Activated CD8-positive, alpha-beta T cell treated with anti-CD3 and anti-CD28 coated beads for 36 hours (primary cell): ENCODE results near the gene LY6G6D. TPM values are rescaled to one million over a fixed set of nuclear protein-coding genes. Genes with fewer than 3 reads are reported as not detected.

ENCODE experiments used
- ATAC-seq: fragments of 200-7000 bp; cut with Tn5 transposase; one replicate; pipeline ENCODE4 v1.10.0; 2021; ENCODE audit warnings: mild to moderate bottlenecking, moderate library complexity
- CTCF ChIA-PET: fragments of 350-600 bp; sonication (Branson Sonifier 250); formaldehyde crosslinking; loops from one replicate; lab custom pipeline; 2021; ENCODE audit warnings: antibody characterized with exemption; lab: Charles Lee
- POLR2A ChIA-PET: fragments of 350-600 bp; sonication (Branson Sonifier 250); formaldehyde crosslinking; loops from one replicate; lab custom pipeline; 2021; ENCODE audit warnings: antibody characterized with exemption; lab: Charles Lee
- DNase-seq: peaks from one replicate; pipeline ENCODE4 v3.0.0-alpha.2; 2020
- H3K27ac Mint-ChIP-seq: one replicate; pipeline ENCODE4 v1.8.0; 2021; ENCODE audit warnings: mild to moderate bottlenecking, mixed read lengths
- H3K27me3 Mint-ChIP-seq: one replicate; pipeline ENCODE4 v1.8.0; 2021; ENCODE audit warnings: mixed read lengths
- H3K36me3 Mint-ChIP-seq: one replicate; pipeline ENCODE4 v1.8.0; 2021; ENCODE audit warnings: low read depth, mixed read lengths
- H3K4me1 Mint-ChIP-seq: one replicate; pipeline ENCODE4 v1.8.0; 2021; ENCODE audit warnings: low read depth, mixed read lengths
- H3K4me3 Mint-ChIP-seq: one replicate; pipeline ENCODE4 v1.8.0; 2021; ENCODE audit warnings: mild to moderate bottlenecking, moderate library complexity, mixed read lengths
- H3K9me3 Mint-ChIP-seq: one replicate; pipeline ENCODE4 v1.8.0; 2021; ENCODE audit warnings: mixed read lengths
- intact Hi-C: fragments of 100-400 bp; cut with micrococcal nuclease; formaldehyde crosslinking; loops from one replicate; pipeline ENCODE4 v1.10.0; 2022
- total RNA-seq, 2 experiments: library from RNA; stranded (reverse); gene quantifications; one replicate each; pipeline ENCODE4 v1.2.3, GENCODE V29; 2021
- TF ChIP-seq, protein P1 (sequence below): fragments of 200-600 bp; IDR thresholded peaks from one replicate; pipeline ENCODE4 v1.8.0; 2022; ENCODE audit warnings: antibody characterized with exemption, mild to moderate bottlenecking

Gene LY6G6D
- total RNA-seq, 2 experiments from 2014 or later, result not detected

- no peaks in the 10 kb centered on the region for H3K9me3 Mint-ChIP-seq
- ATAC-seq (no peak), DNase-seq (no peak)
- no peak overlapping the region for H3K4me3 Mint-ChIP-seq
- no peak overlapping the region for H3K27ac Mint-ChIP-seq
- peaks cover 18% of the 10 kb centered on the region for H3K36me3 Mint-ChIP-seq
- intact Hi-C loops, result no loop called here
- peaks cover 9% of the 10 kb centered on the region for H3K4me1 Mint-ChIP-seq
- TF ChIP-seq, protein P1, sequence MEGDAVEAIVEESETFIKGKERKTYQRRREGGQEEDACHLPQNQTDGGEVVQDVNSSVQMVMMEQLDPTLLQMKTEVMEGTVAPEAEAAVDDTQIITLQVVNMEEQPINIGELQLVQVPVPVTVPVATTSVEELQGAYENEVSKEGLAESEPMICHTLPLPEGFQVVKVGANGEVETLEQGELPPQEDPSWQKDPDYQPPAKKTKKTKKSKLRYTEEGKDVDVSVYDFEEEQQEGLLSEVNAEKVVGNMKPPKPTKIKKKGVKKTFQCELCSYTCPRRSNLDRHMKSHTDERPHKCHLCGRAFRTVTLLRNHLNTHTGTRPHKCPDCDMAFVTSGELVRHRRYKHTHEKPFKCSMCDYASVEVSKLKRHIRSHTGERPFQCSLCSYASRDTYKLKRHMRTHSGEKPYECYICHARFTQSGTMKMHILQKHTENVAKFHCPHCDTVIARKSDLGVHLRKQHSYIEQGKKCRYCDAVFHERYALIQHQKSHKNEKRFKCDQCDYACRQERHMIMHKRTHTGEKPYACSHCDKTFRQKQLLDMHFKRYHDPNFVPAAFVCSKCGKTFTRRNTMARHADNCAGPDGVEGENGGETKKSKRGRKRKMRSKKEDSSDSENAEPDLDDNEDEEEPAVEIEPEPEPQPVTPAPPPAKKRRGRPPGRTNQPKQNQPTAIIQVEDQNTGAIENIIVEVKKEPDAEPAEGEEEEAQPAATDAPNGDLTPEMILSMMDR, result no peak
- no peaks in the 10 kb centered on the region for H3K27me3 Mint-ChIP-seq
- ChIA-PET CTCF (no interaction called here), POLR2A (interaction anchor here (1.1 kb wide), 1 partner anchor 15 kb away, joined by 3 read pairs; the partner anchor contains the start of gene C6orf47)
These were observed 38.7 kb upstream of the LY6G6D start for GRCh38 chr6:31676322-31676903.

GRCh38 chr6:31676904-31677303, 38.2 kb upstream of the LY6G6D start:
- ATAC-seq (no peak), DNase-seq (no peak)
- TF ChIP-seq, protein P1, result no peak
- no peak overlapping the region for H3K4me3 Mint-ChIP-seq
- peaks cover 11% of the 10 kb centered on the region for H3K4me1 Mint-ChIP-seq
- ChIA-PET POLR2A (interaction anchor here (0.9 kb wide), 1 partner anchor 22 kb away, joined by 3 read pairs; no protein-coding TSS in a partner anchor), CTCF (interaction anchor here (1.9 kb wide), 1 partner anchor 14 kb away, joined by 6 read pairs; no protein-coding TSS in a partner anchor)
- no peaks in the 10 kb centered on the region for H3K27me3 Mint-ChIP-seq
- intact Hi-C loops, result no loop called here
- H3K27ac Mint-ChIP-seq, result no peak overlapping the region
- H3K36me3 Mint-ChIP-seq, result peaks cover 15% of the 10 kb centered on the region
- no peaks in the 10 kb centered on the region for H3K9me3 Mint-ChIP-seq

DNA sequence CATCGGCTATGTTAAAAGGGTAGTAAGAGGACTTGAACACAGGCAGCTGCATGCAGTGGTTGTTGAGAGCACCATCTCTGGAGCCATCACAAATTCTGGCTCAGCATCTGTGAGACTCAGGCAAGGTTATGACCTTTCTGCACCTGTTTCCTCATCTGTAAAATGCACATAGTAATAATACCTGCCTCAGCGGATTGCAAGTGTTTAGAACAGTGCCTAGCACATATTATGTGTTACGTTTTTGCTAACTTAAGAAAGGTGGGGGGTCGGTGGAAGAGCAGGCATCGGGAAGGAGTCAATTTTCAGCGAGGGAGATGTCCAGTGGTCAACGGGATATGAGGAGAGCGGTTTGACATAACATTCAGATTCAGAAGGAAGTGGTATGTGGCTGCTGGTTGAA, 37.2 kb upstream of the LY6G6D start:
- CTCF ChIA-PET, result interaction anchor here (1.1 to 1.9 kb wide), 2 partner anchors 13 to 212 kb away, joined by 3 to 6 read pairs; no protein-coding TSS in a partner anchor

DNA sequence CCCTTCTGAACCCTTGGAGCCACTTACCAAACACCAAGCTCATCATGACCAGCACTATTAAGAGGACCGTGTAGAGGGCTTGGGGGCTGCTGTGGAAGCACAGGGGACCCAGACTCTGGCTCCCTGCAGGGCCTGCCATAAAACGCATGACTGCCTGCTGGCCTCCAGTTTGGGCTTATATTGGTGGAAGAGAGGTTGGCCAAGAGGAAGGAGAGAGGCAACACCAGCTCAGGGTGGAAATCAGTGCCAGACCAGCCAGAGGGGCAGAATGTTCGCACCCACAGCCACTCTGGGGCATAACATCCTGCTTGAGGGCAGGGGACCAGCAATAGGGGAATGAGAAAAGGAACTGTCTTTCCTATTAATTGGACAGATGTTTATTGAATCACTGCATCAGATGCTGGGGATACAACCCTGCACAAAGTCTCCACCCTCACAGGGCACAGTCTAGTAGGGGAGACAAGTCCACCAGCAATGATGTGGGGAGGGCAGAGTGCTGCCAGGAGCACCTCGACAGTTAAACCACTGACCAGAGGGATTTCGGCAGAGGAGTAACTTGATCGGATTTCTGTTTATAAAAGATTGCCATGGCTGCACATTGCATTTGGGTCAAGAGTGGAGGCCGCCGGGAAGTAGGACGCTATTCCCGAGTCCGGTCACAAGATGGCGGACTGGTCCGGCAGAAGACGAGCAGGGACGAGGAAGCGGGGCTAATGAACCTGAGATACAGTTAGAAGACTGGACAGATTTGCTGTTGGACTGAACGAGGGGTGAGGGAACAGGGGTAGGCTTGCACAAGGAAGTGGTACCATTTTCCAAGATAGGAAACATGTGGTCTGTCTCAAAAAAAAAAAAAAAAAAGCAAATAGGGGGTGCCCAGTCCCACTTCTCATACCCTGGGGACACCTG, 34.7 kb upstream of the LY6G6D start, which contains the start of gene LY6G5C:
LY6G5C (minus strand) TSS at position 842 of the 909 bp plus-strand sequence; CDS start at position 148, 694 bp downstream.
- ATAC-seq (peak; percentile 85), DNase-seq (peak; percentile 73)
- POLR2A ChIA-PET, result interaction anchor here (0.9 to 1.7 kb wide), 3 partner anchors 11 to 23 kb away, joined by 3 to 5 read pairs (median 3); partner anchors contain the start of genes ABHD16A and LY6G5B
- Mint-ChIP-seq H3K4me1 (peaks cover 11% of the 10 kb centered on the region), H3K4me3 (peak within 1 kb of the TSS; percentile 65), H3K9me3 (no peaks in the 10 kb centered on the region), H3K27ac (peak within 1 kb of the TSS; percentile 49), H3K27me3 (no peaks in the 10 kb centered on the region), H3K36me3 (peaks cover 1% of the 10 kb centered on the region)
- CTCF ChIA-PET, result interaction anchor here (0.6 to 2.0 kb wide), 17 partner anchors 9 to 209 kb away, joined by 3 to 9 read pairs (median 4); partner anchors contain the start of genes LSM2, LY6G5B and MSH5
- intact Hi-C loops, result no loop called here
- TF ChIP-seq, protein P1, result peak; percentile 53

More for the DNA sequence above, 37.2 kb upstream of the LY6G6D start:
- H3K4me3 Mint-ChIP-seq, result no peak overlapping the region
- peaks cover 11% of the 10 kb centered on the region for H3K4me1 Mint-ChIP-seq
- H3K9me3 Mint-ChIP-seq, result no peaks in the 10 kb centered on the region
- ATAC-seq (no peak), DNase-seq (no peak)
- no peak overlapping the region for H3K27ac Mint-ChIP-seq
- H3K36me3 Mint-ChIP-seq, result peaks cover 8% of the 10 kb centered on the region
- intact Hi-C loops, result no loop called here
- TF ChIP-seq, protein P1, result no peak
- no peaks in the 10 kb centered on the region for H3K27me3 Mint-ChIP-seq
- POLR2A ChIA-PET, result interaction anchor here (0.5 to 1.4 kb wide), 4 partner anchors 11 to 21 kb away, joined by 3 to 4 read pairs (median 4); partner anchors contain the start of gene GPANK1
